ENCODE results near the gene TIRAP. TPM values are rescaled to one million over a fixed set of nuclear protein-coding genes. Genes with fewer than 3 reads are reported as not detected.

TIRAP gene
- total RNA-seq, 1 experiment from 2014 or later = 11.9 TPM

GRCh38 chr11:126331286-126331685 is 48.4 kb downstream of the TIRAP start:
- BruUV-seq (replicated peaks) = no TSS peak
- TF ChIP-seq, protein P1, sequence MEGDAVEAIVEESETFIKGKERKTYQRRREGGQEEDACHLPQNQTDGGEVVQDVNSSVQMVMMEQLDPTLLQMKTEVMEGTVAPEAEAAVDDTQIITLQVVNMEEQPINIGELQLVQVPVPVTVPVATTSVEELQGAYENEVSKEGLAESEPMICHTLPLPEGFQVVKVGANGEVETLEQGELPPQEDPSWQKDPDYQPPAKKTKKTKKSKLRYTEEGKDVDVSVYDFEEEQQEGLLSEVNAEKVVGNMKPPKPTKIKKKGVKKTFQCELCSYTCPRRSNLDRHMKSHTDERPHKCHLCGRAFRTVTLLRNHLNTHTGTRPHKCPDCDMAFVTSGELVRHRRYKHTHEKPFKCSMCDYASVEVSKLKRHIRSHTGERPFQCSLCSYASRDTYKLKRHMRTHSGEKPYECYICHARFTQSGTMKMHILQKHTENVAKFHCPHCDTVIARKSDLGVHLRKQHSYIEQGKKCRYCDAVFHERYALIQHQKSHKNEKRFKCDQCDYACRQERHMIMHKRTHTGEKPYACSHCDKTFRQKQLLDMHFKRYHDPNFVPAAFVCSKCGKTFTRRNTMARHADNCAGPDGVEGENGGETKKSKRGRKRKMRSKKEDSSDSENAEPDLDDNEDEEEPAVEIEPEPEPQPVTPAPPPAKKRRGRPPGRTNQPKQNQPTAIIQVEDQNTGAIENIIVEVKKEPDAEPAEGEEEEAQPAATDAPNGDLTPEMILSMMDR (IDR thresholded peaks at IDR 0.05; ENCODE audit: unreplicated experiment) = no peak
- Mint-ChIP-seq H3K4me3 (ENCODE audit: unreplicated experiment) (no peak overlapping the region), H3K27ac (ENCODE audit: low read depth, unreplicated experiment) (no peak overlapping the region), H3K4me1 (ENCODE audit: insufficient read depth, unreplicated experiment) (peaks cover 21% of the 10 kb centered on the region), H3K9me3 (ENCODE audit: unreplicated experiment) (no peaks in the 10 kb centered on the region), H3K36me3 (ENCODE audit: insufficient read depth, unreplicated experiment) (peaks cover 13% of the 10 kb centered on the region), H3K27me3 (ENCODE audit: insufficient read depth, unreplicated experiment) (no peaks in the 10 kb centered on the region)
- POLR2A ChIA-PET = no interaction called here
- CTCF ChIA-PET = interaction anchor here (1.0 kb wide), 1 partner anchor 21 kb away, joined by 3 read pairs; no protein-coding TSS in a partner anchor
- intact Hi-C loops (cut with micrococcal nuclease) = no loop called here
- DNase-seq (ENCODE audit: unreplicated experiment) = no peak

- Mint-ChIP-seq H3K4me1 (ENCODE audit: insufficient read depth, unreplicated experiment) (peaks cover 21% of the 10 kb centered on the region), H3K36me3 (ENCODE audit: insufficient read depth, unreplicated experiment) (peaks cover 13% of the 10 kb centered on the region), H3K27me3 (ENCODE audit: insufficient read depth, unreplicated experiment) (no peaks in the 10 kb centered on the region), H3K4me3 (ENCODE audit: unreplicated experiment) (no peak overlapping the region), H3K9me3 (ENCODE audit: unreplicated experiment) (no peaks in the 10 kb centered on the region), H3K27ac (ENCODE audit: low read depth, unreplicated experiment) (peak overlapping the region; percentile 21)
- no TSS peak for BruUV-seq (replicated peaks)
- TF ChIP-seq, protein P1 (IDR thresholded peaks at IDR 0.05; ENCODE audit: unreplicated experiment) = no peak
- intact Hi-C loops (cut with micrococcal nuclease) = loop anchor here (2.0 kb wide), 1 partner anchor 21 kb away; no protein-coding TSS in a partner anchor
- DNase-seq (ENCODE audit: unreplicated experiment) = peak; percentile 94
- ChIA-PET POLR2A (interaction anchor here (1.0 kb wide), 1 partner anchor 14 kb away, joined by 7 read pairs; no protein-coding TSS in a partner anchor), CTCF (interaction anchor here (0.7 to 1.5 kb wide), 3 partner anchors 11 to 111 kb away, joined by 3 to 4 read pairs (median 3); no protein-coding TSS in a partner anchor)
These were observed 49.4 kb downstream of the TIRAP start for GRCh38 chr11:126332221-126332711.

- no peaks in the 10 kb centered on the region for H3K9me3 Mint-ChIP-seq (ENCODE audit: unreplicated experiment)
- no peaks in the 10 kb centered on the region for H3K27me3 Mint-ChIP-seq (ENCODE audit: insufficient read depth, unreplicated experiment)
- no TSS peak for BruUV-seq (replicated peaks)
- peaks cover 21% of the 10 kb centered on the region for H3K4me1 Mint-ChIP-seq (ENCODE audit: insufficient read depth, unreplicated experiment)
- ChIA-PET POLR2A (interaction anchor here (0.7 kb wide), 1 partner anchor 977 kb away, joined by 3 read pairs; no protein-coding TSS in a partner anchor), CTCF (interaction anchor here (1.2 to 1.5 kb wide), 3 partner anchors 22 to 148 kb away, joined by 3 to 4 read pairs (median 3); no protein-coding TSS in a partner anchor)
- peaks cover 13% of the 10 kb centered on the region for H3K36me3 Mint-ChIP-seq (ENCODE audit: insufficient read depth, unreplicated experiment)
- DNase-seq (ENCODE audit: unreplicated experiment) = peak; percentile 72
- TF ChIP-seq, protein P1 (IDR thresholded peaks at IDR 0.05; ENCODE audit: unreplicated experiment) = no peak
- H3K27ac Mint-ChIP-seq (ENCODE audit: low read depth, unreplicated experiment) = peak overlapping the region; percentile 21
- H3K4me3 Mint-ChIP-seq (ENCODE audit: unreplicated experiment) = no peak overlapping the region
- intact Hi-C loops (cut with micrococcal nuclease) = loop anchor here (2.0 kb wide), 1 partner anchor 20 kb away; no protein-coding TSS in a partner anchor
These were observed 50.2 kb downstream of the TIRAP start for GRCh38 chr11:126333142-126333541.

DNA sequence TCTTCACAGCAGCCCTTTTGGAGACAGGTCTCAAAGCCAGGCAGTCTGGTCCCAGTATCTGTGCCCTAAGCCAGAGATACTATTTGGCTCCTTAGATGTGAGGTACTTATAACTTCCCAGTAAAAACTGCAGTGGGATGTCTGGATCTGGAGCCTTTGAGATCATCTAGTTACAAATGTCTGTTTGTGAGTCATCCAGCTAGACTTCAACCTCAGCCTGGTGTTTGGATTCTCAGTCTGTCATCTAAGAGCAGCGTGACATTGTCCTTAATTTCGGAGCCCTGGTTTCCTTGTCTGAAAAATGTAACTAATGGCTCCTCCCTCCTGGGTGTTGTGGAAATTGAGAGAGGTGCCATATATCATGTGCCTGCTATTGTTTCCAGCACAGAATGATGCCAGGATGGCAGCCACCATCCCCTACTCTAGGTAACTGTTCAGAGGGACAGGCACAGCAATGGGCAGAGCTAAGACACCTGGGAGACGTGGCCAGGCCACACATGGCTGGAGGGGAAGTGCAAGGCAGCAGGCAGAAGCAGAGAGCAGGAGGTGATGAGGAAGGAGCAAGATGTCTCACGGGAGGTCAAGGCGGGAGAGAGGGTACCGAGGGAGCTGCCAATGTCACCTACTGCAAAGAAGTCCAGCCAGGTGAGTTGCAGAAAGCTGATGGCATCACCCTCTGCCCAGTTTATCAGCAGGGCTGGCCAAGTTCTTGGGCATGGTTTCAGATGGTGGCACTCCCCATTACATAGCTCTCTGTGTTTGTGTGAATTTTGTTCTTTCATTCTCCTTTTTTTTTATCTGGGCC is 52.0 kb downstream of the TIRAP start:
- no peak for DNase-seq (ENCODE audit: unreplicated experiment)
- BruUV-seq (replicated peaks) = no TSS peak
- Mint-ChIP-seq H3K27ac (ENCODE audit: low read depth, unreplicated experiment) (no peak overlapping the region), H3K27me3 (ENCODE audit: insufficient read depth, unreplicated experiment) (no peaks in the 10 kb centered on the region), H3K4me1 (ENCODE audit: insufficient read depth, unreplicated experiment) (peaks cover 21% of the 10 kb centered on the region), H3K9me3 (ENCODE audit: unreplicated experiment) (no peaks in the 10 kb centered on the region), H3K36me3 (ENCODE audit: insufficient read depth, unreplicated experiment) (peaks cover 13% of the 10 kb centered on the region), H3K4me3 (ENCODE audit: unreplicated experiment) (no peak overlapping the region)
- ChIA-PET POLR2A (interaction anchor here (0.7 kb wide), 1 partner anchor 64 kb away, joined by 3 read pairs; no protein-coding TSS in a partner anchor), CTCF (interaction anchor here (0.6 to 0.9 kb wide), 2 partner anchors 24 to 146 kb away, joined by 3 to 5 read pairs; no protein-coding TSS in a partner anchor)
- TF ChIP-seq, protein P1 (IDR thresholded peaks at IDR 0.05; ENCODE audit: unreplicated experiment) = no peak
- intact Hi-C loops (cut with micrococcal nuclease) = no loop called here

Data from MCF 10A (cell line).